ES-I3 (cell line): Measurements from ENCODE around the gene CADM2.
"Not testable (repeated sequence)": the region's sequence is repeated elsewhere in the genome, so short reads cannot be mapped to it uniquely, and the experiment has no call there.

Experiments
- H3K36me3 ChIP-seq: 2 replicates; pipeline ENCODE4 v1.6.1; 2013; ENCODE audit warnings: mild to moderate bottlenecking, low read length, control low read depth, moderate library complexity; ENCODE audit not compliant: insufficient read depth
- H3K4me1 ChIP-seq: 2 replicates; pipeline ENCODE4 v1.6.1; 2013; ENCODE audit warnings: mild to moderate bottlenecking, control low read depth, low read length; ENCODE audit not compliant: insufficient read depth
- H3K9ac ChIP-seq: 2 replicates; pipeline ENCODE4 v1.6.1; 2013; ENCODE audit warnings: low read depth, mild to moderate bottlenecking, low read length, moderate library complexity
- H3K9me3 ChIP-seq: 2 replicates; pipeline ENCODE4 v1.6.1; 2013; ENCODE audit warnings: mild to moderate bottlenecking, low read length, moderate library complexity; ENCODE audit not compliant: control insufficient read depth, insufficient read depth

Gene CADM2

GRCh38 chr3:85960793-85961192, 1002.0 kb downstream of the CADM2 start:
- Histone ChIP-seq H3K9ac (no peak overlapping the region), H3K36me3 (no peaks in the 10 kb centered on the region), H3K9me3 (no peaks in the 10 kb centered on the region), H3K4me1 (no peaks in the 10 kb centered on the region)

GRCh38 chr3:85977615-85978338, 1019.0 kb downstream of the CADM2 start:
- H3K9ac ChIP-seq = no peak overlapping the region
- no peaks in the 10 kb centered on the region for H3K36me3 ChIP-seq
- H3K4me1 ChIP-seq = no peaks in the 10 kb centered on the region
- H3K9me3 ChIP-seq = no peaks in the 10 kb centered on the region

GRCh38 chr3:85979034-85979433, 1020.2 kb downstream of the CADM2 start:
- H3K9me3 ChIP-seq = no peaks in the 10 kb centered on the region
- H3K9ac ChIP-seq = no peak overlapping the region
- no peaks in the 10 kb centered on the region for H3K36me3 ChIP-seq
- H3K4me1 ChIP-seq = no peaks in the 10 kb centered on the region

- not testable (repeated sequence) for H3K9ac ChIP-seq, H3K36me3 ChIP-seq, H3K9me3 ChIP-seq, H3K4me1 ChIP-seq
These were observed 1030.8 kb downstream of the CADM2 start for GRCh38 chr3:85989581-85989980.

GRCh38 chr3:86029590-86029989, 1070.8 kb downstream of the CADM2 start:
- H3K36me3 ChIP-seq = no peaks in the 10 kb centered on the region
- no peaks in the 10 kb centered on the region; the same call in 1 of the 2 replicates for H3K4me1 ChIP-seq
- no peak overlapping the region for H3K9ac ChIP-seq
- H3K9me3 ChIP-seq = no peaks in the 10 kb centered on the region

GRCh38 chr3:86037916-86038315, 1079.1 kb downstream of the CADM2 start:
- H3K9ac ChIP-seq = no peak overlapping the region
- H3K9me3 ChIP-seq = peaks cover 3% of the 10 kb centered on the region; the same call in 1 of the 2 replicates
- H3K4me1 ChIP-seq = no peaks in the 10 kb centered on the region
- H3K36me3 ChIP-seq = no peaks in the 10 kb centered on the region

GRCh38 chr3:86046436-86047136, 1087.8 kb downstream of the CADM2 start:
- Histone ChIP-seq H3K4me1 (no peaks in the 10 kb centered on the region), H3K9ac (no peak overlapping the region), H3K36me3 (no peaks in the 10 kb centered on the region), H3K9me3 (no peaks in the 10 kb centered on the region)

- no peaks in the 10 kb centered on the region for H3K36me3 ChIP-seq
- no peak overlapping the region for H3K9ac ChIP-seq
- no peaks in the 10 kb centered on the region for H3K4me1 ChIP-seq
- H3K9me3 ChIP-seq = no peaks in the 10 kb centered on the region
These were observed 1088.4 kb downstream of the CADM2 start for GRCh38 chr3:86047161-86047560.

- Histone ChIP-seq H3K4me1 (no peaks in the 10 kb centered on the region), H3K9ac (no peak overlapping the region), H3K9me3 (no peaks in the 10 kb centered on the region), H3K36me3 (no peaks in the 10 kb centered on the region)
These were observed 1092.3 kb downstream of the CADM2 start for GRCh38 chr3:86051058-86051457.

- Histone ChIP-seq H3K9ac (no peak overlapping the region), H3K4me1 (no peaks in the 10 kb centered on the region), H3K36me3 (no peaks in the 10 kb centered on the region), H3K9me3 (no peaks in the 10 kb centered on the region)
These were observed 1097.2 kb downstream of the CADM2 start for GRCh38 chr3:86056032-86056431.

- no peak overlapping the region for H3K9ac ChIP-seq
- no peaks in the 10 kb centered on the region for H3K36me3 ChIP-seq
- H3K4me1 ChIP-seq = no peaks in the 10 kb centered on the region
These were observed 1098.2 kb downstream of the CADM2 start for GRCh38 chr3:86056962-86057361.

GRCh38 chr3:86073799-86074198, 1115.0 kb downstream of the CADM2 start:
- H3K4me1 ChIP-seq = no peaks in the 10 kb centered on the region
- no peaks in the 10 kb centered on the region for H3K9me3 ChIP-seq
- H3K36me3 ChIP-seq = no peaks in the 10 kb centered on the region
- H3K9ac ChIP-seq = no peak overlapping the region

More at GRCh38 chr3:86056962-86057361, 1098.2 kb downstream of the CADM2 start:
- no peaks in the 10 kb centered on the region for H3K9me3 ChIP-seq

- Histone ChIP-seq H3K9ac (no peak overlapping the region), H3K4me1 (no peaks in the 10 kb centered on the region), H3K9me3 (peaks cover 2% of the 10 kb centered on the region; the same call in 1 of the 2 replicates), H3K36me3 (no peaks in the 10 kb centered on the region; the same call in 1 of the 2 replicates)
These were observed 1128.5 kb downstream of the CADM2 start for GRCh38 chr3:86087160-86087871.

- Histone ChIP-seq H3K4me1 (no peaks in the 10 kb centered on the region; the same call in none of the 2 replicates), H3K9ac (no peak overlapping the region), H3K36me3 (no peaks in the 10 kb centered on the region), H3K9me3 (no peaks in the 10 kb centered on the region)
These were observed 1145.4 kb downstream of the CADM2 start for GRCh38 chr3:86104154-86104553.
